Common myeloid progenitor, CD34-positive (primary cell): Measurements from ENCODE around the gene VAV3.

Experiments used
- CTCF ChIA-PET: fragments of 350-600 bp; sonication (Branson Sonifier 250); formaldehyde crosslinking; loops from one replicate; lab custom pipeline; 2021; ENCODE audit warnings: antibody characterized with exemption; lab: Charles Lee
- POLR2A ChIA-PET: fragments of 350-600 bp; sonication (Branson Sonifier 250); formaldehyde crosslinking; loops from one replicate; lab custom pipeline; 2021; ENCODE audit warnings: antibody characterized with exemption; lab: Charles Lee
- DNase-seq, 3 donors: peaks; one replicate each; pipeline versions ENCODE4 v3.0.0 to v3.0.0-alpha.2; 2013
- H3K27ac ChIP-seq, 2 experiments: 1 replicate in 1 of 2; 2 replicates in 1 of 2; pipeline ENCODE4 v1.7.0; 2013; ENCODE audit warnings: inconsistent platforms in 2 of 2, low read length in 2 of 2, mild to moderate bottlenecking in 2 of 2, low read depth in 1 of 2, moderate library complexity in 1 of 2; ENCODE audit not compliant: severe bottlenecking in 2 of 2, insufficient read depth in 1 of 2, poor library complexity in 1 of 2
- H3K27me3 ChIP-seq, 5 experiments: replicated peaks in 2 of 5; 1 replicate in 3 of 5; 2 replicates in 2 of 5; pipeline versions ENCODE4 v1.6.1 to v1.7.0; 2013; ENCODE audit warnings: low read length in 4 of 5, mild to moderate bottlenecking in 2 of 5, moderate library complexity in 2 of 5, inconsistent platforms in 1 of 5; ENCODE audit not compliant: insufficient read depth in 5 of 5, control insufficient read depth in 4 of 5
- H3K36me3 ChIP-seq, 4 experiments: 1 replicate in 2 of 4; 2 replicates in 2 of 4; pipeline versions ENCODE4 v1.6.1 to v1.7.0; 2013; ENCODE audit warnings: low read length in 3 of 4, control low read depth in 1 of 4, mild to moderate bottlenecking in 1 of 4; ENCODE audit not compliant: control insufficient read depth in 4 of 4, insufficient read depth in 4 of 4
- H3K4me1 ChIP-seq, 4 experiments: 1 replicate in 3 of 4; 2 replicates in 1 of 4; pipeline versions ENCODE4 v1.6.1 to v1.7.1; 2013; ENCODE audit warnings: low read length in 3 of 4, mild to moderate bottlenecking in 3 of 4, control low read depth in 1 of 4, inconsistent platforms in 1 of 4, moderate library complexity in 1 of 4; ENCODE audit not compliant: control insufficient read depth in 4 of 4, insufficient read depth in 4 of 4; ENCODE audit errors: control extremely low read depth in 1 of 4
- H3K4me3 ChIP-seq, 7 experiments: 1 replicate in 4 of 7; 2 replicates in 3 of 7; pipeline versions ENCODE4 v1.5.1 to v1.7.0; 2013; ENCODE audit warnings: mild to moderate bottlenecking in 7 of 7, low read length in 6 of 7, moderate library complexity in 6 of 7, inconsistent platforms in 2 of 7, low read depth in 2 of 7, control low read depth in 1 of 7; ENCODE audit not compliant: insufficient read depth in 4 of 7, control insufficient read depth in 1 of 7; ENCODE audit errors: extremely low read depth in 1 of 7
- H3K9me3 ChIP-seq, 5 experiments: 1 replicate in 4 of 5; 2 replicates in 1 of 5; pipeline versions ENCODE4 v1.6.1 to v1.7.1; 2013; ENCODE audit warnings: low read length in 4 of 5, mild to moderate bottlenecking in 2 of 5, inconsistent platforms in 1 of 5, low read depth in 1 of 5, moderate library complexity in 1 of 5; ENCODE audit not compliant: control insufficient read depth in 4 of 5, insufficient read depth in 2 of 5; ENCODE audit errors: control extremely low read depth in 1 of 5
- WGBS: methylation state at CpG from one replicate; pipeline ENCODE4 v1.1.5; 2013; ENCODE audit not compliant: insufficient coverage; 5-methylcytosine and 5-hydroxymethylcytosine counted together

VAV3 gene

DNA sequence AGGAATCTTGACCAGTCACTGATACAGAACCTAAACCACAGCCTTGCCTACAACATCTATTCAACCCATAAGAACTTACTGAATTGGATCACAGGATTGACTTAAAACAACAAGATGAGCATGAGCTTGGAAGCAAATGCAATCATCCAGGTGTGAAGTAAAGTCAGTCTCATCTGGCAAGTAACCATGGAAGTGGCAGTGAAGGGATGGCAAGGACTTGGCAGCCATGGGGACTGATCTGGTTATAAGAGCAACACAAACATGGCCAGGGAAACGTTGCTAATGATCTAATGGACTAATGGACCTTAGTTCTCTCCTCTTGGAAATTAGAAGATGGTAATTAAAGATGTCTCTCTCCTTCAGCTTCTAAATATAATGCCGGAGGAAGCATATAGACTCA, 133.1 kb downstream of the VAV3 start:
- no peak overlapping the region for H3K27ac ChIP-seq
- no peaks in the 10 kb centered on the region for H3K27me3 ChIP-seq
- ChIA-PET POLR2A (no interaction called here), CTCF (interaction anchor here (1.0 to 11.8 kb wide), 9 partner anchors 10 to 294 kb away, joined by 3 to 80 read pairs (median 4); partner anchors contain the start of gene VAV3)
- H3K4me1 ChIP-seq: peaks cover 50 to 95% (median 79%) of the 10 kb centered on the region in 4 experiments
- no peaks in the 10 kb centered on the region for H3K36me3 ChIP-seq
- H3K4me3 ChIP-seq: peak overlapping the region in 2 of 7 experiments; percentile 11 to 33
- 58% methylated on average over 2 of the region's 2 CpGs for WGBS
- no peaks in the 10 kb centered on the region for H3K9me3 ChIP-seq
- no peak for DNase-seq

DNA sequence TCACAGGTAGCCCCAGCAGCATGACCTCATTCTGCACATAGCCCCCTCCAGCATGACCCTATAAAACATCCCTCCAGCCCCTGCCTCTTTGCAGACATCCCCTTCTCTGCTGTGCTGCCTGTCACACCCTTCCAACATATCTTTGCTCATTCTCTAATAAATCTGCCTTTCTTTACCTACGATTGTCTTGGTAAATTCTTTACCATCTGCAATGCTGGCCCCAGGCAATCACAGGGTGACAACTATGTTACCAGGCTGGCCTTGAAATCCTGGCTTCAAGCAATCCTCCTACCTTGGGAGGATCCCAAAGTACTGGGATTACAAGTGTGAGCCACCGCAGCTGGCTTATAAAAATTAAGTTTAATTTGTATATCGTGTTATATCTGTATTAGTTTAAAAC, 134.5 kb downstream of the VAV3 start:
- Histone ChIP-seq H3K4me3 (peak overlapping the region in 1 of 7 experiments; percentile 6), H3K9me3 (no peaks in the 10 kb centered on the region), H3K27me3 (no peaks in the 10 kb centered on the region), H3K27ac (peak overlapping the region in 1 of 2 experiments; percentile 12), H3K36me3 (no peaks in the 10 kb centered on the region), H3K4me1 (peaks cover 60 to 95% (median 87%) of the 10 kb centered on the region in 4 experiments)
- no peak for DNase-seq
- ChIA-PET CTCF (interaction anchor here (1.4 to 11.8 kb wide), 4 partner anchors 14 to 135 kb away, joined by 4 to 80 read pairs (median 8); partner anchors contain the start of gene VAV3), POLR2A (no interaction called here)
- WGBS: 100% methylated on average over 1 of the region's 3 CpGs

DNA sequence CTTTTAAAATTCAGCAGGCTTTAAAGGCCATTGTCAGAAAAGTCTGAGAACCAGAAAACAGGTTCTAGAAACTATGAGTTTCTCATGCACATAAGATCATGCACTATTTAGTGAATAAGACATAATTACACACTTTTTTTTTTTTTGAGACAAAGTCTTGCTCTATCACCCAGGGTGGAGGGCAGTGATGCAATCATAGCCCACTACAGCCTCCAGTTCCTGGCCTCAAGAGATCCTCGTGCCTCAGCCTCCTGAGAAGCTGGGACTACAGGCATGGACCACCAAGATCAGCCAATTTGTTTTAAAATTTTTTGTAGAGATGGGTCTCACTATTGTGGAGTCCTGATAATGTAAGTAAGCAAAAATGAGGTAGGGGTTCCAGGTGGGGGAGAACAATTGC, 134.9 kb downstream of the VAV3 start:
- Histone ChIP-seq H3K9me3 (no peaks in the 10 kb centered on the region), H3K27ac (peak overlapping the region; percentile 25 to 65), H3K27me3 (no peaks in the 10 kb centered on the region), H3K36me3 (no peaks in the 10 kb centered on the region), H3K4me3 (peak overlapping the region in 2 of 7 experiments; percentile 6), H3K4me1 (peaks cover 61 to 95% (median 87%) of the 10 kb centered on the region in 4 experiments)
- ChIA-PET CTCF (interaction anchor here (1.4 to 11.8 kb wide), 5 partner anchors 14 to 134 kb away, joined by 4 to 80 read pairs (median 5); no protein-coding TSS in a partner anchor), POLR2A (no interaction called here)
- whole genome bisulfite sequencing: 71% methylated on average over 1 of the region's 1 CpG
- DNase-seq: peak in 2 of 3 donors; percentile 50 to 53

DNA sequence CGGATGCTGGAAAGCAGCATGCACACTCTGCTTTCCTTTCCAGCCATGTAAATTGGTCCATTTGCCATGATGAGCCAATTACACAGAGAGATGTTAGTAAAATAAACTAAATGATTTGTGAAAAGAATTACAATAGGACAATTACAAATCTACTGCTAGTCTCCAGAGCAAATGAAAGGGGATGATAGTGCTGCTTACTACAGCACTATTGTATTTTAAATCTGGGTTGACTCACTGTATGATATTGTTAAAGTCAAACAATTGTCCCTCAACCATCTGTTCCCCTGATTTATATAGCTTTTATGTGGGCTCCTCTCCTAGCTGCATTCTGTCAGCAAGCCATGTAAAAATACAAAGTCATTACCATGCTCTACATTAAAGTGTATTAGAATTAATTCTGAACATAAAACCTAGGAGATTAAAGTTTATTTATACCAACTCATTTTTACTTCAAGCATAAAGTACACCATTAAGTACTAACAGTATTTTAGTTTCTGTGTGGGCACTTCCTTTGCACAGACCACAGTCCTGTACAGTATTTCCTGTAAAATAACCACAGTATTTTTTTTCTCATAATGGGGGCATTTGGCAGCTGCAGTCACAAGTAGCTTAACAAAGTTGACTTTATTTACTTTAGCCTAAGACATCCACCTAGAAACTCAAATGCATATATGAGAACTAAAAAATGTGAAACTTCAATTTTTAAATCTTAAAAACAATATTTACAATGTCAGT, 135.8 kb downstream of the VAV3 start:
- DNase-seq: peak; percentile 75 to 95 (median 91)
- Histone ChIP-seq H3K27me3 (no peaks in the 10 kb centered on the region), H3K4me3 (peak overlapping the region in 4 of 7 experiments; percentile 41 to 53 (median 44)), H3K27ac (peak overlapping the region; percentile 25 to 74), H3K36me3 (peaks cover 0 to 1% (median 0%) of the 10 kb centered on the region in 4 experiments), H3K4me1 (peaks cover 58 to 94% (median 82%) of the 10 kb centered on the region in 4 experiments), H3K9me3 (peaks cover 0 to 2% (median 0%) of the 10 kb centered on the region in 5 experiments)
- ChIA-PET CTCF (interaction anchor here (0.7 to 11.8 kb wide), 7 partner anchors 10 to 299 kb away, joined by 3 to 80 read pairs (median 5); no protein-coding TSS in a partner anchor), POLR2A (interaction anchor here (0.8 kb wide), 1 partner anchor 15 kb away, joined by 4 read pairs; no protein-coding TSS in a partner anchor)
- WGBS: no CpG with 5 or more reads among the region's 1 CpG

DNA sequence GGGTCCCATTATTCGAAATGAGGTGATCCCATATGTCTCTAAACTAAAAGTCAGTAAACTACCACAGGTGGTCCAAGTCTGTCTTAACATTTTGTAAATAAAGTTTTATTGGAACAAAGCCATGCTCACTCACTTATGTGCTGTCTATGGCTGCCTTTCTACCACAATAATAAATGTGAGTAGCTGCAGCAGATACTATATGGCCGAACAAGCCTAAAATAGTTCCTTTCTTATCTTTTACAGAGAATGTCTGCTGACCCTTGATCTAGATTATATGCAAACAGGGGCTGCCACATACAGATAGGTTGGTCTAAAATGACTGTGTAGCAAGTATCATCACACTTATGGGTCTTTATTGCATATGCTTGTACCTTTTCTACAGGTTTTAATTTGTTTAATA, 140.0 kb downstream of the VAV3 start:
- peaks cover 3 to 29% (median 13%) of the 10 kb centered on the region in 4 experiments for H3K36me3 ChIP-seq
- H3K4me1 ChIP-seq: peaks cover 39 to 55% (median 48%) of the 10 kb centered on the region in 4 experiments
- no peaks in the 10 kb centered on the region for H3K27me3 ChIP-seq
- H3K27ac ChIP-seq: no peak overlapping the region
- WGBS: 93% methylated on average over 2 of the region's 2 CpGs
- DNase-seq: peak in 1 of 3 donors; percentile 52
- peak overlapping the region in 1 of 7 experiments; percentile 3 for H3K4me3 ChIP-seq
- H3K9me3 ChIP-seq: peaks cover 0 to 16% (median 2%) of the 10 kb centered on the region in 5 experiments
- POLR2A ChIA-PET: no interaction called here
- CTCF ChIA-PET: interaction anchor here (11.8 kb wide), 1 partner anchor 19 kb away, joined by 80 read pairs; no protein-coding TSS in a partner anchor

DNA sequence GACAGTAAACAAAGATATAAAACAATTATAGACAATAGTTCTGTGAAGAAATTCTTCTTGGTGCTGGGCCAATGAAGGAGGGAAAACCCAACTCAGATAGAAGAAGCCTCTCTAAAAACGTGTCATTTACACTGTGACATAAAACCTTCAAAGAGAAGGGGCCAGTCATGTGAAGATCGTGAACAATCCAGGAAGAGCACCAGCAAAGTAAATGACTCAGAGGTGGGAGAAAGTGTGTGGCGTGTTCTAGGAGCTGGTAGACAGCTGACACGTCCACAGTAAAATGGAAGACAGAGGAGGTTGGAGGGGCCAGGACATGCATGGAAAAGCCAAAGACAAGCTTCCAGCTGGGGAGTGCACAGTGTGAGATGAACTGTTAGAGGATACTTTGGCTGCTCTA, 143.6 kb downstream of the VAV3 start:
- H3K4me3 ChIP-seq: no peak overlapping the region
- 98% methylated on average over 4 of the region's 4 CpGs for WGBS
- H3K9me3 ChIP-seq: peaks cover 0 to 16% (median 2%) of the 10 kb centered on the region in 5 experiments
- peaks cover 3 to 29% (median 13%) of the 10 kb centered on the region in 4 experiments for H3K36me3 ChIP-seq
- H3K4me1 ChIP-seq: peaks cover 15 to 43% (median 19%) of the 10 kb centered on the region in 4 experiments
- POLR2A ChIA-PET: no interaction called here
- DNase-seq: no peak
- H3K27me3 ChIP-seq: no peaks in the 10 kb centered on the region
- CTCF ChIA-PET: interaction anchor here (0.8 to 1.2 kb wide), 3 partner anchors 11 to 285 kb away, joined by 3 to 6 read pairs (median 3); no protein-coding TSS in a partner anchor
- no peak overlapping the region for H3K27ac ChIP-seq
